Bronchial epithelial cell (primary cell): ENCODE data around the gene VSIG10L. TPM values are rescaled to one million over a fixed set of nuclear protein-coding genes. Genes with fewer than 3 reads are reported as not detected.

Experiments
- DNase-seq: peaks from one replicate; pipeline ENCODE4 v3.0.0-alpha.2; 2010; ENCODE audit warnings: low read depth
- FAIRE-seq: peaks from 2 replicates; lab custom pipeline; 2011; peaks lifted over from hg19 to GRCh38; lab: Jason Lieb, UNC
- H3K27me3 ChIP-seq: 2 replicates; pipeline ENCODE4 v1.5.1; 2011; ENCODE audit warnings: low read length; ENCODE audit not compliant: control insufficient read depth, insufficient read depth
- H3K36me3 ChIP-seq: 2 replicates; pipeline ENCODE4 v1.5.1; 2011; ENCODE audit warnings: low read length; ENCODE audit not compliant: control insufficient read depth, insufficient read depth
- H3K4me3 ChIP-seq: 2 replicates; pipeline ENCODE4 v1.5.1; 2011; ENCODE audit warnings: mild to moderate bottlenecking, low read depth, low read length, control low read depth
- CTCF ChIP-seq: IDR thresholded peaks from 2 replicates; pipeline ENCODE4 v1.5.1; 2011; ENCODE audit warnings: mild to moderate bottlenecking, moderate library complexity, low read length, control low read depth, inconsistent platforms; ENCODE audit not compliant: insufficient read depth, severe bottlenecking
- total RNA-seq: library from RNA; depleted of rRNA; stranded (reverse); fragments of >200 nt; gene quantifications from 2 replicates; pipeline ENCODE4 v1.2.1, GENCODE V29; 2014

VSIG10L gene
- total RNA-seq, 1 donor from 2014 or later = 0.53 TPM

GRCh38 chr19:51319649-51320279, 22.2 kb downstream of the VSIG10L start:
- TF ChIP-seq CTCF = no peak
- FAIRE-seq = no peak
- Histone ChIP-seq H3K36me3 (no peaks in the 10 kb centered on the region), H3K4me3 (no peak overlapping the region), H3K27me3 (no peaks in the 10 kb centered on the region)
- DNase-seq = no peak

- DNase-seq = no peak
- no peak for FAIRE-seq
- Histone ChIP-seq H3K36me3 (no peaks in the 10 kb centered on the region), H3K4me3 (no peak overlapping the region), H3K27me3 (no peaks in the 10 kb centered on the region)
- no peak for TF ChIP-seq CTCF
Measured at GRCh38 chr19:51318687-51319648, 23.0 kb downstream of the VSIG10L start.

- H3K4me3 ChIP-seq = no peak overlapping the region
- no peaks in the 10 kb centered on the region for H3K27me3 ChIP-seq
- DNase-seq (no peak), FAIRE-seq (no peak)
- no peak for TF ChIP-seq CTCF
- no peaks in the 10 kb centered on the region for H3K36me3 ChIP-seq
Measured at GRCh38 chr19:51317968-51318367, 24.0 kb downstream of the VSIG10L start.

- H3K27me3 ChIP-seq = no peaks in the 10 kb centered on the region
Measured at GRCh38 chr19:51317376-51317775, 24.6 kb downstream of the VSIG10L start.

GRCh38 chr19:51316688-51317087, 25.3 kb downstream of the VSIG10L start:
- no peak for FAIRE-seq
- Histone ChIP-seq H3K4me3 (no peak overlapping the region), H3K36me3 (no peaks in the 10 kb centered on the region), H3K27me3 (no peaks in the 10 kb centered on the region)
- DNase-seq = no peak
- no peak for TF ChIP-seq CTCF

More at GRCh38 chr19:51317376-51317775, 24.6 kb downstream of the VSIG10L start:
- no peak for TF ChIP-seq CTCF
- Histone ChIP-seq H3K36me3 (no peaks in the 10 kb centered on the region), H3K4me3 (no peak overlapping the region)
- DNase-seq = no peak
- no peak for FAIRE-seq
